Endothelial cell of umbilical vein (primary cell): ENCODE data around the gene CDC42BPG. TPM values are rescaled to one million over a fixed set of nuclear protein-coding genes. Genes with fewer than 3 reads are reported as not detected.

Source experiments
- BruUV-seq: library from RNA; stranded (reverse); fragments of 400-500 nt; replicated peaks from 2 replicates; lab custom pipeline; 2021; lab: Mats Ljungman, UMichigan
- CTCF ChIA-PET: fragments of 300-600, 350-600 bp; sonication (Branson Sonifier 250); formaldehyde crosslinking; loops from one replicate; lab custom pipeline; 2021; ENCODE audit warnings: antibody characterized with exemption, inconsistent platforms; lab: Charles Lee
- POLR2A ChIA-PET: fragments of 300-600, 350-600 bp; sonication (Branson Sonifier 250); formaldehyde crosslinking; loops from one replicate; lab custom pipeline; 2021; ENCODE audit warnings: antibody characterized with exemption, inconsistent platforms; lab: Charles Lee
- DNase-seq: peaks from one replicate; pipeline ENCODE4 v3.0.0-alpha.2; 2011; ENCODE audit warnings: low read depth, low spot score
- FAIRE-seq: peaks from 2 replicates; lab custom pipeline; 2011; peaks lifted over from hg19 to GRCh38; lab: Jason Lieb, UNC
- H2AFZ ChIP-seq: 2 replicates; pipeline ENCODE4 v1.6.0; 2012; ENCODE audit warnings: low read depth, low read length, control low read depth, inconsistent platforms
- H3K27ac ChIP-seq: 2 replicates; pipeline ENCODE4 v1.5.1; 2011; ENCODE audit warnings: low read depth, mild to moderate bottlenecking, control low read depth, low read length, moderate library complexity; ENCODE audit not compliant: insufficient read depth
- H3K27me3 ChIP-seq, 2 experiments: 2 replicates each; pipeline versions ENCODE4 v1.6.0 to v1.6.1; 2011; ENCODE audit warnings: low read length in 2 of 2, mixed read lengths in 1 of 2; ENCODE audit not compliant: control insufficient read depth in 2 of 2, insufficient read depth in 2 of 2
- H3K36me3 ChIP-seq, 2 experiments: 2 replicates in 1 of 2; 3 replicates in 1 of 2; pipeline ENCODE4 v1.5.1; 2011; ENCODE audit warnings: low read length in 2 of 2, mild to moderate bottlenecking in 1 of 2, moderate library complexity in 1 of 2; ENCODE audit not compliant: control insufficient read depth in 2 of 2, insufficient read depth in 2 of 2; ENCODE audit errors: extremely low read depth in 1 of 2
- H3K4me1 ChIP-seq: 3 replicates; pipeline ENCODE4 v1.5.1; 2011; ENCODE audit warnings: mild to moderate bottlenecking, low read length; ENCODE audit not compliant: control insufficient read depth, insufficient read depth; ENCODE audit errors: extremely low read depth
- H3K4me2 ChIP-seq: 2 replicates; pipeline ENCODE4 v1.6.1; 2011; ENCODE audit warnings: low read length, control low read depth, mixed read lengths; ENCODE audit not compliant: insufficient read depth
- H3K4me3 ChIP-seq, 3 experiments: fragments of 200-600 bp in 1 of 3; sonication (generic), shearing (Covaris generic) in 1 of 3; replicated peaks in 1 of 3; 2 replicates each; pipeline ENCODE4 v1.5.1; 2011 to 2016; ENCODE audit warnings: control low read depth in 3 of 3, low read length in 3 of 3, mild to moderate bottlenecking in 2 of 3, inconsistent platforms in 1 of 3, low read depth in 1 of 3, moderate library complexity in 1 of 3; ENCODE audit not compliant: insufficient read depth in 1 of 3
- H3K79me2 ChIP-seq: 2 replicates; pipeline ENCODE4 v1.6.0; 2012; ENCODE audit warnings: low read length, inconsistent platforms; ENCODE audit not compliant: control insufficient read depth, insufficient read depth
- H3K9ac ChIP-seq: replicated peaks from 2 replicates; pipeline ENCODE3; 2011; ENCODE audit warnings: low read length, control low read depth; ENCODE audit not compliant: insufficient read depth; ENCODE audit errors: extremely low read depth
- H3K9me1 ChIP-seq: replicated peaks from 3 replicates; pipeline ENCODE4 v1.6.0; 2011; ENCODE audit warnings: mild to moderate bottlenecking, low read length; ENCODE audit not compliant: control insufficient read depth, insufficient read depth; ENCODE audit errors: extremely low read depth
- H3K9me3 ChIP-seq: replicated peaks from 2 replicates; pipeline ENCODE4 v1.5.1; 2012; ENCODE audit warnings: low read length, inconsistent platforms; ENCODE audit not compliant: control insufficient read depth, insufficient read depth
- H4K20me1 ChIP-seq: replicated peaks from 2 replicates; pipeline ENCODE3; 2011; ENCODE audit warnings: mild to moderate bottlenecking, low read length; ENCODE audit not compliant: control insufficient read depth, insufficient read depth; ENCODE audit errors: extremely low read depth
- CTCF ChIP-seq, 2 donors: IDR thresholded peaks; 1 replicate in 1 of 2; 2 replicates in 1 of 2; pipeline ENCODE4 v1.5.1; 2011; ENCODE audit warnings: low read length in 2 of 2, mild to moderate bottlenecking in 2 of 2, moderate library complexity in 2 of 2, control low read depth in 1 of 2, inconsistent platforms in 1 of 2, low read depth in 1 of 2; ENCODE audit not compliant: insufficient read depth in 1 of 2; ENCODE audit errors: extremely low read depth in 1 of 2
- EZH2 ChIP-seq: IDR thresholded peaks from 2 replicates; pipeline ENCODE4 v1.6.1; 2012; ENCODE audit warnings: borderline replicate concordance, low read depth, mild to moderate bottlenecking, moderate library complexity, low read length, inconsistent platforms; ENCODE audit not compliant: severe bottlenecking
- FOS ChIP-seq: IDR thresholded peaks from 2 replicates; pipeline ENCODE4 v1.6.1; 2011; ENCODE audit warnings: mild to moderate bottlenecking, low read length, moderate library complexity, borderline replicate concordance; ENCODE audit not compliant: insufficient read depth
- GATA2 ChIP-seq: IDR thresholded peaks from 2 replicates; pipeline ENCODE4 v1.7.0; 2011; ENCODE audit warnings: low read depth, mild to moderate bottlenecking, moderate library complexity, mixed read lengths, low read length; ENCODE audit not compliant: insufficient read length, insufficient read depth
- JUN ChIP-seq: IDR thresholded peaks from 2 replicates; pipeline ENCODE4 v1.6.1; 2011; ENCODE audit warnings: borderline replicate concordance, low read depth; ENCODE audit not compliant: insufficient read length, insufficient read depth
- MAX ChIP-seq: IDR thresholded peaks from 2 replicates; pipeline ENCODE4 v1.6.1; 2011; ENCODE audit not compliant: insufficient read depth, insufficient read length
- MYC ChIP-seq: IDR thresholded peaks from one replicate; pipeline ENCODE4 v1.6.1; 2011; ENCODE audit warnings: mild to moderate bottlenecking, low read depth, low read length
- POLR2A ChIP-seq: IDR thresholded peaks from 2 replicates; pipeline ENCODE4 v1.6.1; 2012; ENCODE audit warnings: low read depth, mild to moderate bottlenecking, control low read depth, low read length
- POLR2AphosphoS5 ChIP-seq: IDR thresholded peaks from 2 replicates; pipeline ENCODE4 v1.6.1; 2012; ENCODE audit warnings: low read depth, mild to moderate bottlenecking, control low read depth, low read length, moderate library complexity; ENCODE audit not compliant: insufficient read depth
- dilution Hi-C: fragments of 300-500 bp; cut with MboI; formaldehyde crosslinking; loops from one replicate; pipeline ENCODE4 v1.15.0; 2019; ENCODE audit warnings: low sequenced_read_pairs; ENCODE audit not compliant: extremely low pct_ligation_motif_present
- intact Hi-C: fragments of 100-400 bp; cut with micrococcal nuclease; formaldehyde crosslinking; loops from one replicate; pipeline ENCODE4 v1.10.0; 2022
- polyA plus RNA-seq, 4 experiments: library from polyadenylated mRNA; depleted of rRNA in 3 of 4; stranded (reverse) in 3 of 4; unstranded in 1 of 4; fragments of >200 nt; gene quantifications; 2 replicates each; pipeline versions ENCODE4 v1.2.1 to v1.2.3, GENCODE V29; 2011 to 2012; ENCODE audit warnings: missing spikeins in 1 of 4
- total RNA-seq: library from RNA; stranded (reverse); gene quantifications from 2 replicates; pipeline ENCODE4 v1.2.3, GENCODE V29; 2021

CDC42BPG gene
- total and polyA plus RNA-seq, 2 donors (not counting 3 experiments of a cell fraction or from before 2014, with no cell fraction given) = 0.19 to 0.42 TPM

- Histone ChIP-seq H3K27me3 (no peaks in the 10 kb centered on the region), H3K79me2 (no peaks in the 10 kb centered on the region), H3K36me3 (no peaks in the 10 kb centered on the region), H3K9ac (no peak overlapping the region), H3K4me1 (no peaks in the 10 kb centered on the region), H3K9me3 (no peaks in the 10 kb centered on the region), H3K27ac (no peak overlapping the region), H3K4me2 (no peak overlapping the region), H4K20me1 (no peaks in the 10 kb centered on the region), H3K9me1 (no peaks in the 10 kb centered on the region), H2AFZ (no peak overlapping the region), H3K4me3 (no peak overlapping the region)
- DNase-seq = no peak
- no peak for TF ChIP-seq JUN
- no peak for TF ChIP-seq GATA2
- no peak for TF ChIP-seq POLR2AphosphoS5
- no peak for TF ChIP-seq MAX
- TF ChIP-seq POLR2A = no peak
- TF ChIP-seq MYC = no peak
- no peak for TF ChIP-seq CTCF (IDR thresholded peaks at IDR 0.05; ENCODE audit: extremely low read depth in 1 of 2, insufficient read depth in 1 of 2, low read depth in 1 of 2, low read length in 2 of 2)
- no peak for TF ChIP-seq FOS
- no peak for TF ChIP-seq EZH2
- intact Hi-C loops = no loop called here
- ChIA-PET POLR2A (no interaction called here), CTCF (interaction anchor here (1.4 to 8.2 kb wide), 2 partner anchors 46 to 54 kb away, joined by 6 to 125 read pairs; no protein-coding TSS in a partner anchor)
- BruUV-seq = no TSS peak
- no peak for FAIRE-seq
- dilution Hi-C loops = loop anchor here (10.0 kb wide), 1 partner anchor 53 kb away; no protein-coding TSS in a partner anchor
Observed at GRCh38 chr11:64841592-64842365, 2.7 kb downstream of the CDC42BPG start.
